Pons (tissue), 1 donor: ENCODE data around the gene B3GALT4.

Experiments
- DNase-seq: peaks from one replicate; pipeline ENCODE4 v3.0.0-alpha.2; 2016; ENCODE audit warnings: low spot score

B3GALT4 gene

DNA sequence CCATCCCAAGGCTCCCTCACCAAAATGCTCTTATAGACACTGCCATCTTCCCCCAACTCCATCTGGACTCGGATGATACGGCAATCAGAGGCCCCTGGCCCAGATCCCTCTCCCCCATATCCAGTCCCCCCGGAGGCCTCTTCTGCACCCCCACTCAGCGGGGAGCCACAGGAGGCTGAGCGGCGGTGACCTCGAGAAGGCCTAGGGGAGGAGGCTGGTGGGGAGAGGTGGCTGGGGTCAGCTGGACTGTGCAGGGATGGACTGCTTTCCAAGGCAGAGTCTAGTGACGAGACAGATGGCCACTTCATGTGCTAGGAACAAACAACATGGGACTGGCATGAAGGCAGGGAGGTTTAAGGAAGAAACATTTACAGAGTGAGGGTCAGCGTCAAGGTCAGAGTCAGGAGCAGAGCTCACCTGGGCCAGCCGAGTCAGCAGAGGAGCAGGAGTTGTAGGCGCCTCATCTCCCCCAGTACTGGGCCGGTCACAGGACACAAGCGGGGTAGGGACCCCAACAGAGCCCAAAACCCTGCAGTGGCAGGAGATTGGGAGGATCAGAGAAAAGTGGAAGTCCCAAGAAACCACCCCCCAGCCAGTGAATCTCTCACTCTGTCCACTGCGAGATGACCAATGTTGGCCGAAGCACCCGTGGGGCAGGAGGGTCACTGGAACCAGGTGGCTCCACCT is 16.2 kb downstream of the B3GALT4 start:
- no peak for DNase-seq

DNA sequence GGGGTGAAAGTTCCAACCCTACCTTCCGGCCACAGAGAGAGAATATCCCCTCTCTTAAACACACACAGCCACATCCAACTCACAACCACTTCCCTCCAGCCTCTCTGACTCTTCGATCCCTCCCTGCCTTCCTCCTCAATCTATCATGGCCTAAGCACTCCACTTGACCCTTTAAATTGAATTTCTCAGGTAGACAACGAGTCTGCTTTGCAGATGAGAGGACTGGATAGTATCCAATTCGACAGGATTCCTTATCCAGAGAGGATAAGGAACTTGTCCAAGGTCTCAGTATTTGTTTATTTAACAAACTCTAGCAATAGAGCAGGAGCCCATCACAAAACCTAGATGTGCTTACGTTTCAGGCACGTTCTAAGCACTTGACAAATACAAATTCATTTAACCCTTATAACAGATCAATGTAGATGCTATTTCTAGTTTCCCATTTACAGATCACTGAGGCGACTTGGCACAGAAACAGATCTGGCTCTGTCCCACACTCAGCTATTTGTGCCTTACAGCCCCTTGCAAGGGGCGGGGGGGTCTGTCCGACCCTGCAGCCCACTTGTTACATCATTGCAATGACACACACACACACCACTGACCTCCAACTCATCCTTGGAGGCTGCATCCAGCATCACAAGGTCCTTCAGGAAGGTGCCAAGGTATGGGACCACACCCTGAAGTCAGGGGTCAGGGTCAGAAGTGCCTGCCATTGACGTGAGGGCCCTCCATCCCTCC is 17.3 kb downstream of the B3GALT4 start:
- DNase-seq = no peak

DNA sequence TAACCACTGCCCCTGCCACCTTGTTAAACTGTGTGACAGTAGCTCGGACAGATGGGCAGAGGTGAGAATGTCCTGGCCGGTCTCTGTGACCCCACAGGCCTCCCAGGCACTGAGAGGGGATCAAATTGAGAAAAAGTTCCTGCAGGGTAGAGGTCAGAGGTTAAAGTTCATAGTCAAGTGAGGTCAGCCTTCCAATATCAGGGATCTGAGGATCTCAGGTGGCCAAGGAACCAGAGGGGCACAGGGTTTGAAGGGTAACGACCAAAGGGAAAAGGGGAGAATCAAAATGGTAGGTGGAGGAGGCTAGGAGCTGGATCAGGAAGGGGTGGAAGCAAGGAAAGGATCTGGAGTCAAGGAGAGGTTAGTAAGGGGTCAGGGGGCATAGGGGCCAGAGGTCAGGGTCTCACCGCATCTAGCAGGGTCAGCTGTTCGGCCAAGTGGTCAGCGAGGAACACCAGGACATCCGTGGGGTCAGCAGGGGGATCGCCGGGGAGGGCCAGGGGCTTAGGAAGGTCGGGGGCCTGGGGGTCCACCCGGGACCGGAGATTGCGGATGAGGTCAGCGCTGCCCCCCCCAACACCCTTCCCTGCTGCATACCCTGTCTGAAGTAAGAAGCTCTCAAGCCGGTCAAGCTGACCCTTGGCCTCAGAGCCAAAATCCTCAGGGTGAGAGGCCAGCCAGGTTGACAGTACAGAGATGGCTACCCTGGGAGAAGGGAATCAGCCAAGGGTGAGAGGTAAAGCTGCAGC is 18.9 kb downstream of the B3GALT4 start:
- no peak for DNase-seq

DNA sequence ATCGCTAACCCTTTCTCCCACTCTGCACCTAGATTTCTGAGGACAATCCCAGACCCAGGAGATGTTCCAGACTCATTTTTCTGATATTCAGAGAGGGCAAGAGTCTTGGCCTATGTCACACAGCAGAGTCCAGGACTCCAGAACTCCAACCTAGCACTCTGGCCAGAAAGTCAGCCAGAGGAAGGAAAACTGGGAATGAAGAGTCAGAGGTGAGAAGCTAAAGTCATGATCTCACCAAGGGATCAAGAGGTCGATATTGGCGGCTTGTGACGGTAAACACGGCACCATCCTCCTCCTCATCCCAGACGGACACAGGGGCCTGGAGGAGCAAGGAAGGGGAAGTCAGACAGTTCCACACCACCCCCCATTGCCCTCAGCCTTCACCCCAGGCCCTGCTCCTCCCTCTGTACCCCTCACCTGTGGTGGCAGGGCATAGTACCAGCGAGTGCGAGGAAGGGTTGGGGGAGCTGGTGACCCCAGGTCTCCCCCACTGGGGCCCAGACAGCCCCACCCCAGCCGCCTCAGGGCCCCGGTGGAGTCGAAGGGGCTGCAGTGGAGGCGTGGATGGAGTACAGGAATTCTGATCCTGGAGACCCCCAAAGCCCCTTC is 20.0 kb downstream of the B3GALT4 start:
- no peak for DNase-seq

DNA sequence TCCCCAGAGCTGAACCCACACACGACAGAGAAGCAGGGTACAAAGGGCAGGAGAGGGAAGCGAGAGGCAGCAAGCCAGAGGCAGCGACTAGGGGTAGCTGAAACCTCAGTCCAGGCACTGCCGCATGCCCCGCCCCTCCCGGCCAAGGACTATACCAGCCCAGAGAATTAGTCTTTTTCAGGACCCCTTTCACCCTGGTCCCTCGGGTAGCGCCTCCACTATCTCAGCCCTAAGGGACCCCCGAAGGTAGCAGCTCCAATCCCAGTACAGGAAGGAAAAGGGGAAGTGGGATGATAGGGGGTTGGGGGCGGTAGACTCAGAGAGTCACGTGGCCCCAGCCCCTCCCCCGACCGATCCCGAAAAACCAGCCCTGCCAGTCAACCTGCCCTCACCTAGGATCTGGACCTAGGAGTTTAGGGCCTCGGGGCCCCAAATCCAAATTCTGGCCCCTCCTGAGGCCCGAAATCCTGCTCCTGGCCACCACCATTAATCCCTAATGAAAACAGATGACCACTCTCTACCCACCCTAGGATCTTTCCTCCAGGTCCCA is 20.6 kb downstream of the B3GALT4 start:
- DNase-seq = no peak

DNA sequence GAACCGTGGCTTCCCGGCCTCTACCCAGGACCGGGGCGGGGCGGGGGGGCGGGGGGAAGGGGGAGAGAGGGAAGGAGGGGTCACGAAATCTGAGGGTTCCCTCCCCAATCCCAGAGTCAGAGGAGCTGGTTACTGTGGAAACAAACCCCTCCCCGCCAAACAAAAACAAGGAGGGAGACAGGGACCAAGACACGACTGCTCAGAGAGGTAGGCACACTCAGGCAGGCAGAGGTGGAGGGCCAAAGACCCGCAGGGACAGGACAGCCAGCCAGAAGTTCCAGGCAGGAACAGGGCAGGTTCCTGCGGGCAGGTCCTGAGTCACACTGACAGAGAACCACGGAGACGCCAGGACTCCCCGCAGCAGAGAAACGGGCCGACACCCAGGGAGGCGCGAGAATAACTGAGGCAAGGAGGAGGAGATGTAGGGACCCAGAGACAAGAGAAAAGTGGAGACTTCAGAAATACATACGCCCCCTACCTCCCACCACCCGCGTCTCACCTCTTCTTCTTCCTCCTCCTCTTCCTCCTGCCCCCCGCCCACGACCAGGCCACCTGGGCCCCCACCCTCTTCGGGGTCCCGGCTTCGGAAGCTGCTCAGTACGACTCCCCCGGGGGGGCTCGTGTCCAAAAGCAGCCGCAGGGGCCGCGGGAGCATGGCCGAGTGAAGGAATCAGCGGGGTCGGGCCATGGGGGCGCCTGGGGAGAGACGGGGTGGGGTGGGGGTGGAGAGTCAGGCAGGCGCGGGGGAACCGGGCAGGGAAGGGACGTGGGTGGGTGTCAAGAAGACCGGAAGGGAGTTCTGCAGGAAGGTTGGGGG is 21.2 kb downstream of the B3GALT4 start:
- DNase-seq = no peak

DNA sequence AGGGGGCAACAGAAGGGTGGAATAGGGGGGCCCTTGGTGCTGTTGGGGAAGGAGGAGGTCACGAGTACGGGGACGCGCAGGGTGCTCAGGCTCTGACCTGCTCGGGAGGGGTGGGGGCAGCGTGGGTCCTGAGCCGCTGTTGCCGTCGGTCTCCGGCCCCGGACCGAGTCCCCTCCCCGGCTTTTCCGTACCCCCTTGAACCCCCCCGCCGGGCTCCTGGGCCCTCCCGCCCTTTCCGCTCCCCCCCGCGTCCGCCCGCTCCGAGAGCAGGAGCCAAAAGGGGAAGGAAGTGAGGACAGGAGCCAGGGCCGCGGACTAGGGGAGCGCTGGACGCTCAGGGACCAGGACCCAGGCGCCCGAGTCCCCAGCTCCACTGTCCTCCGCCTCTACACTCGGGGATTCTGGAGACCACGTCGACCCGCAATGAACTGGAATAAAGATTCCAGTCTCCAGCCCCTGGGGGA is 21.9 kb downstream of the B3GALT4 start, which contains the start of gene RGL2:
RGL2 (minus strand) TSS at position 170 of the 464 bp plus-strand sequence. CDS start 332 bp downstream, outside the sequence.
- DNase-seq = peak; percentile 80

DNA sequence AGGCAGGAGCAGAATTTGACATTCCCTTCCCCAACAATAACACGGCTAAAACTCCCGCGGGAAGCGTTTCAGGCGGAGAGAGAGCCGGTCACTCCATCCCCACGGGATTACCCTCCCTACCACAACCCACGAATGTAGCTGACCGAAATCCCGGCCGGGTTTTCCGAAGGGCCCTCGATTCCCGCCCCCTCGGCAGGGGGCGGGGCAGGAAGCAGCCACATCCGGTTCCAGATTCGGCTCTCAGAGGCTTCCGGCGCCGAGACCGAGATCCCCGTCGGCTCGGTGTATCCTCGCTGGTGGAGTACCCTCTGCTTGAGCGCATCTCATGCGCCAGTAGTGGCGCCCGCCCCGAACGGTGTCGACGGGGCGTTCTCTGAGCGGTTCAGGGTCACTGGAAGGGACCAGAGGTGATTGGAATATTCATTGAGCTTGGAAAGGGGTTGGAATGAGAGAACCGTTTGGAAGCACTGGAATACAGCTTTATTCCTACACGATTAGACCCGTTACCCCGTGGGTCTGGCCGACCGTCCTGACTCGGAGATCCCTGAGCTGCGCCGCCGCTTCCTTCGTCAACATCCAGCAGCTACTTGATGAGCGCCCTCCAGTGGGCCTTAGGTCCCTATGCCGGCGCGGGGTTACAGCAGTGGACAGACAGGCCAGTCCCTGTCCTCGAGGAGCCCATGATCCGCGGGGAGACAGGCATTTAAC is 22.5 kb downstream of the B3GALT4 start:
- peak; percentile 89 for DNase-seq

DNA sequence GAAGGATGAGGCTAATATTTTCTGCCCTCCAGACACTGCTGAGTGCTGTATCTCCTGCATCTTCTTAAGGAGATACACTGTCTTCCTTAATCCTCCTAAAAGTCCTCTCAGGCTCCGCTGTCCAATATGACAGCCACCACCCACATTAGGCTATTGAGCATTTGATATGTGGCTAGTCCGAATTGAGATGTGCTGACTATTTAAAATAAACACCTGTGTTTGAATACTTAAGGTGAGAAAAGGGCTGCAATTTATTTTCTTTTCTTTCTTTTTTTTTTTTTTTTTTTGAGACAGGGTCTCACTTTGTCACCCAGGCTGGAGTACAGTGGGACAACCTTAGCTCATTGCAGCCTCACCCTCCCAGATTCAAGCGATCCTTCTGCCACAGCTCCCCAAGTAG is 25.0 kb downstream of the B3GALT4 start:
- no peak for DNase-seq

DNA sequence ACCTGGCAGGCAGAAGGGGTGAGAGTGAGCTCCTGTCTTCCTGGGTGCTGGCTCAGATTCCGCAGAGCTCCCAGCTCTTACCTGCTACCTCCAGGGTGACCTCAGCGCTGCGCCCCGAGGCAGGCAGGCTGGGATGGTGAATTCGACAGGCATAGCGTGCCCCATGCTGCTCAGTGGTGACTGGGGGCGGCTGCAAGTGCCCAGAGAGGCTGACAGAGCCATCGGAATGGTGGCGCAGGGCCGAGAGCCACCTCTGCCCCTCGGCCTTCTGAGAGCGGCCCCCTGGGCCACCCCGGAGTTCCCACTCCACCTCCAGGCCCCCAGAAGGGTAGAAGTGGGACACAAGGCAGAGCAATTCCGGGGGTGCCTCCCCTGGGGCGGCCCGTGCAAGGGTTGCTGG is 27.3 kb downstream of the B3GALT4 start:
- DNase-seq = no peak

DNA sequence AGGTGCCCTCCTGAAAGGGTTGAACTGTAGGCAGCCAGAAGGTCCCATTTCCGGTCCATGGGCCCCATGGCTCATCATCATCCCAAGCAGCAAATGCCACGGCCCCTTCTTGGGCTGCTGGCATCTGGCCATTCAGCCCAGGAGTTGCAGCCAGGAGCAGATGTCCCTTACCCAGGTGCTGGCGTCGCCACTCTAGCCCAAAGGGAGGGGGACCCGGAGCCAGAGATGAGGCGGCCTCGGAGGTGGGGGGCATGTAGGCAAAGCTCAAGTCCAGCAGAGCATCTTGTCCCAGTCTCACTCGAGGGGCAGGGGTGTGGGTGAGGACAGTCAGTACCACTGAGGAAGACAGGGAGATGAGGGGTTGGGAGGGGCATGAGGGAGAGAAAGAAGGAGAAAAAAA is 28.1 kb downstream of the B3GALT4 start:
- DNase-seq = no peak

DNA sequence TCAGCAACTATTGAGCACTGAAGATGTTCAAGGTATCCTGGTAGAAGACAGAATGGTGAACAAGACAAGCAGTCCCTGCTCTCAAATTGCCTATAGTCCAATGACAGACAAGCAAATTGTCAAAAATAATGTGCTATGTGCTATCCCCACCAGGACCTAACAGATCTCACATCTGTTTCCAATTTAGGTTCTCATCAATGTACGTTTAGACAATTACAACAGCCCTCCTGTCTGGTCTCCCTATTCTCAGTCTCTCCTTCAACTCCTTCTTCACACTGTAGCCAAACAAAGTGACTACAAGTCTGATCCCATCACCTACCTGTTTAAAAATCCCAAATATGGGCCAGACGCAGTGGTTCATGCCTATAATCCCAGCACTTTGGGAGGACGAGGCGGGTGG is 29.4 kb downstream of the B3GALT4 start:
- DNase-seq = no peak

DNA sequence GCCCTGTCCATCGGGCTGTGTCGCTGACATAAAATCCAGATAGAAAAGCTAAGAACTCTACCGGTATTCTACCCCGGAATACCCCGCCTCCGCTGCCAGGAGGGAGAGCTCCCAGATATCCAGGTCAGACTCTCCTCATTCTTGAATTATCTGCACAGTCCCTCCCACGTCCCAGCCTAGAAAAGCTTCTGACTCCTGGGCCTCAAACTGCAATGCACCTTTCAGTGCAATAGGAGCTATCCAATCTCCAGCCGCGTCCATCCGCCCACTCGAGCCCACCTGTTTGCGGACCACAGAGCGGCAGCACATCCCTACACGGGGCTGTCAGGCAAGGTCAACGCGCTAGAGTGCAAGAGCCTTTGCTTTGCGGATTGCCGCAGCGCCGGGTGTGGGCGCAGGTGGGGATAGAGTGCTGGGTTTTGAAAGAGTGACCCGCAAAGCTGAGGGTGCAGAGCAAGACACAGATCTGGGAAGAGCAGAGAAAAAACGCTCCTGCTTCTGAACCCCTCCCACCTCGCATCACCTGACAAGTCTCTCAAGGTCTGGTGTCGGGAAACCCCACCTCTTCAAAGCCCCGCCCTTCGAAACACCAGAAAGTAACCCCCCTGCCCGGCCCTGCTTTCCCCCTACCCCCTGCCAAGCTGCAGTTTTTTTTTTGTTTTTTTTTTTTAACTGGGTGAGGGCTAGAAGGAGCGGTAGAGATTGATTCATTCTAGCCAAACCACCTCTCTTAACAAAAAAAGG is 35.6 kb downstream of the B3GALT4 start:
- peak; percentile 58 for DNase-seq

DNA sequence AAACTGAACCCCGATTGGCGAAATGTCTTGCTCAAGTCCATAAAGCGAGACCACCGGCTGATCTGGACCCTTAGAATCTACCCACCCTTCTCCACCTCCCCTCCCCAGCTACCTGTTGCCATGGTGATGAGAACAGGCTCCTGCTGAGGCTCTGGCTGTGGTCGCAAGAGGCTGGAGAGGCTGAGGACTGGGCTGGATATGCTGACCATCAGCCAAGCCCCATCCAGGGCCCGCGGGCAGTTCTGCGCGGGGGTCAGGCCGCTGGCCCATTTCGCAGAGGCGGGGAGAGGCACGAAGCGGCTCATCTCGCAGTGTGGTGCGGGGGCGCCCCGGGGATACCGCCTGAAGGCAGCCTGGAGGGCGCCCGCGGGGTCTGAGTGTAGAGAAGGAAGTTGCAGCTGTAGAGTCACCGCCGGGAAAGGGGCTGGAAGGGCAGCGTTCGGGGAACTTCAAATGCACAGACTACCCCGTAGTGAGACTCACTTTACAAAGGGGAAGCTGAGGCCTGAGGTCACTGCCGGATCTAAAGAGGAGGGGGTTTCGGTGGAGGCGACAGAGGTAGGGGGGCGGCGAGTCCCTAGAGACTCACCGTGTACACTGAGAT is 36.3 kb downstream of the B3GALT4 start:
- DNase-seq = no peak

DNA sequence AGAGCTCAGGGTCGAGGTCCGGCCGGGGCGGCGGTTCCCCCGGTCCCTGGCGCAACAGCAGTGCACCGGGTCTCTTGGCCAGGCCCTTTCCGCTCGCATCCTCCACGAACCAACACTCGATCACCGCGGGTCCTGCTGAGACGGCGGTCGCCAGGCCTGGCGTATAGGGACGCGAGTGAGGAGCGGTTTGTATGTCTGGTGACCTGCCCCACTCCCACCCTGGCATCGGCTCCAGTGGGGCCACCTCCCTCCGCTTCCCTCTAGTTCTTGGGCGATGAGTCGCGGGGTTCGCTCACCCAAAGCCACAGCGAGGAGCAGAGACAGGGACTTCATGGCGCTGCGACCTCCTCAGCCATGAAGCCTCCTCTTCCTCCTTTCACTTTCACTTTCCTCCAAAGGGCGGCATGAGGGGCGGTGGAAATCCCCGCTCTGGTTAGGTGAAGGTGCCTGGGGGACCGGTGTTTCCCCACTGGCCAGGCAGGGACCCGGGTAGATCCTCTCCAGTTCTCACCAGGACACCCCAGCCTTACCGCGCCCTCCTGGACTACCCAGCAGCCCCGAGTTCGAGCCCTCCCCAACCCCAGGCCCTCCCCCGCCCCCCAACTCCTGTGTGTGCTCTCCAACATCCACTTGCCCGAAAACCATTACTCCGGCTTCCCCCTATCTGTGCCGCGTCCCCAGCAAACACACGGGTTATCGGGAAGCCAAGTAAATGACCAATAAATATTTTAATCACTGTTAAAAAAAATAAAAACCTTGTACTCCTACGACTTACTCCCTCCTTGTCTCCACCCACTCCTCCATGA is 37.0 kb downstream of the B3GALT4 start, which contains the start of gene TAPBP:
TAPBP (minus strand) TSS at position 370 of the 806 bp plus-strand sequence; CDS start at position 333, 37 bp downstream.
- DNase-seq = peak; percentile 62

DNA sequence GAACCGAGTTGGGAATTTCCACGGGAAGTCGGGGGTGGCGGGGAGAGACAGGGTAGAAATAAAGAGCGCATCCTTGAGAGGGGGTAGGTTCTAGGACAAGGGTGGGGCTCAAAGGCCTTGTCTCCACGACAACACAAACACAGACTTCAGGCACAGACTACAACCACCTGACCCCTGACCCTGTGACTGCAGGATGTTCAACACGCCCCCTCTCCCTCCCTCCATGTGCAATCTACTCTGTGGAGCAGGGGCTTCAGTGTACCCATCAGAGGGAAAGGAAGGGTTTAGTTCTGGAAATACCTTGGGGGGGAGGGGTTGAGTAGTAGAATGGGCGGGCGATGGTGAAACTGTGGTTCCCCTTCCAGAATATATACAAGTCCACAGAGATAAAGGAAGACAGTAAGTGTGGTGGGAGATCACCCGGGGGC is 37.6 kb downstream of the B3GALT4 start:
- peak; percentile 62 for DNase-seq

DNA sequence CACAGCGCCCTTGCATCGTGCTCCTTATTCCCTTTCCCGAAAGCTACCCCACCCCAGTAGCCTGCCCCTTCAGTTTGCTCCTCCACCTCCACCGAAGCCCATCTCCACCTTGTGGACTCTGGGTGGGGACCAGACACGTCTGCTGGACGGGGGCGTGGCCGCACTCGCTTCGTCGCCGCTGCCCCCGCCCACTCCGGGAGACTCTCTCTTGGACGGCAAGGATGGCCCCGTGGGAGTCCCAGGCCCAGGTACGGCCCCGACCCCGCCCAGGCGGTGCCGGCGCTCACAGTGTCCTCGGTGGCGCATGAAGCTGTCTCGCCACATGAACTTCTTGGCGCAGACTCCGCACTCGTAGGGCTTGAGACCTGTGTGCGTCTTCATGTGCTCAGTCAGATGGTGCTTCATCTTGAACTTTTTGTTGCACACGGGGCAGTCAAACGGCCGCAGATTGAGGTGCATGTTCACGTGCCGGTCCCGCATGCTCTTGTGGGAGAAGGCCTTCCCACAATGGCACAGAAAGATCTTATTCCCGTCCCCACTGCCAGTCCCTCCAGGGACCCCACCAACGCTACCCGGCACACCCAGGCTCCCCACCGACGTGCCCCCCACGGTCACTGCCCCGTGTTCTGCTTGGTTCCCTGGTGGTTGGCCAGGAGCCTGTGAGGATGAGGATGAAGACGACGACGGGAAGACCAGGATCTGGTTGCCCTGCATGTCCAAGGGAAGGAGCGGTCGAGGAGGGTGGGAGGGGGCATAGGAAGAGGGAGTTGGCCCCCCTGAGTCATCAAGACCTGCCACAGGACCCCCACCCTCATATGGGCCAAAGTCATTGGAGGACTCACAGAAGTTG is 38.2 kb downstream of the B3GALT4 start:
- no peak for DNase-seq
